Heart left ventricle (tissue), 13 donors: Measurements from ENCODE around the gene SLC9B1.

Experiments used
- CTCF ChIP-seq, 12 donors: fragments of 200-600 bp; sonication (generic) in 4 of 12; IDR thresholded peaks; one replicate each; pipeline versions ENCODE4 v1.5.0 to v1.8.0; 2018 to 2022; ENCODE audit warnings: antibody characterized with exemption in 12 of 12, mild to moderate bottlenecking in 5 of 12
- POLR2A ChIP-seq, 2 donors: fragments of 450-650 bp; IDR thresholded peaks; one replicate each; pipeline ENCODE4 v1.6.1; 2017; ENCODE audit warnings: antibody characterized with exemption in 2 of 2, mild to moderate bottlenecking in 2 of 2, moderate library complexity in 2 of 2
- donor health status: ischemic (EF 13 %, LVEDD 7.1; RV severe dilation, severe dysfunction).
- donor health status: DM: no; HTN: yes; CAD: no.
- donor health status: DM: no; HTN: no; CAD: no.
- donor health status: ischemic (EF 25% LVEDD 6.9; RV normal size, moderate dysfunction).
- donor health status: ischemic (EF 25% LVEDD 5.7; RV mildly dilated, moderate dysfunction).
- donor health status: ischemic (EF 35%, LVEDD 5.7; RV mildly dilated, moderate dysfunction).
- donor health status: nonischemic (EF 11% LVEDD 7.7; RV severe dilation, severe dysfunction).
- donor health status: DM: yes; HTN: yes; CAD: no.
- donor health status: PGD.
- donor health status: ischemic (EF 29% LVEDD 5.4; RV normal size, mild dysfunction).
- donor health status: nonischemic (EF 23%, LVEDD 6.1; RV moderate dilation, normal function).

GRCh38 chr4:103052779-103053178, 33.3 kb upstream of the SLC9B1 start:
- no peak for TF ChIP-seq CTCF (IDR thresholded peaks at IDR 0.05)
- TF ChIP-seq POLR2A (IDR thresholded peaks at IDR 0.05): no peak
